Immature natural killer cell (primary cell): Measurements from ENCODE around the gene UEVLD. TPM values are rescaled to one million over a fixed set of nuclear protein-coding genes. Genes with fewer than 3 reads are reported as not detected.

Experiments
- DNase-seq, 3 donors: peaks; one replicate each; pipeline ENCODE4 v3.0.0; 2022; ENCODE audit warnings: mixed read lengths in 1 of 3
- H3K27ac Mint-ChIP-seq, 6 donors: one replicate each; pipeline ENCODE4 v1.8.0; 2020; ENCODE audit warnings: mixed read lengths in 6 of 6, mild to moderate bottlenecking in 5 of 6, inconsistent platforms in 4 of 6, moderate library complexity in 3 of 6
- H3K27me3 Mint-ChIP-seq, 3 donors: one replicate each; pipeline ENCODE4 v1.8.0; 2020 to 2021; ENCODE audit warnings: low read depth in 3 of 3, mild to moderate bottlenecking in 3 of 3, mixed read lengths in 3 of 3, moderate library complexity in 3 of 3, inconsistent platforms in 1 of 3
- H3K36me3 Mint-ChIP-seq, 3 donors: one replicate each; pipeline ENCODE4 v1.8.0; 2020; ENCODE audit warnings: mixed read lengths in 3 of 3, inconsistent platforms in 2 of 3, mild to moderate bottlenecking in 2 of 3
- H3K4me1 Mint-ChIP-seq, 2 donors: one replicate each; pipeline ENCODE4 v1.8.0; 2020; ENCODE audit warnings: inconsistent platforms in 2 of 2, mild to moderate bottlenecking in 2 of 2, mixed read lengths in 2 of 2, moderate library complexity in 1 of 2
- H3K4me3 Mint-ChIP-seq, 5 donors: one replicate each; pipeline ENCODE4 v1.8.0; 2020; ENCODE audit warnings: mild to moderate bottlenecking in 5 of 5, mixed read lengths in 5 of 5, inconsistent platforms in 3 of 5, moderate library complexity in 3 of 5
- H3K9me3 Mint-ChIP-seq, 6 donors: one replicate each; pipeline ENCODE4 v1.8.0; 2020; ENCODE audit warnings: mild to moderate bottlenecking in 6 of 6, mixed read lengths in 6 of 6, inconsistent platforms in 4 of 6, moderate library complexity in 3 of 6
- polyA plus RNA-seq, 3 donors: library from polyadenylated mRNA; unstranded; fragments of 300-500 nt; fragmentation: Illumina TruSeq; gene quantifications; one replicate each; pipeline ENCODE4 v1.2.3, GENCODE V29; 2021

The UEVLD gene
- polyA plus RNA-seq = 10 to 100 TPM; 18.1 to 22.4 (median 20.7) TPM

DNA sequence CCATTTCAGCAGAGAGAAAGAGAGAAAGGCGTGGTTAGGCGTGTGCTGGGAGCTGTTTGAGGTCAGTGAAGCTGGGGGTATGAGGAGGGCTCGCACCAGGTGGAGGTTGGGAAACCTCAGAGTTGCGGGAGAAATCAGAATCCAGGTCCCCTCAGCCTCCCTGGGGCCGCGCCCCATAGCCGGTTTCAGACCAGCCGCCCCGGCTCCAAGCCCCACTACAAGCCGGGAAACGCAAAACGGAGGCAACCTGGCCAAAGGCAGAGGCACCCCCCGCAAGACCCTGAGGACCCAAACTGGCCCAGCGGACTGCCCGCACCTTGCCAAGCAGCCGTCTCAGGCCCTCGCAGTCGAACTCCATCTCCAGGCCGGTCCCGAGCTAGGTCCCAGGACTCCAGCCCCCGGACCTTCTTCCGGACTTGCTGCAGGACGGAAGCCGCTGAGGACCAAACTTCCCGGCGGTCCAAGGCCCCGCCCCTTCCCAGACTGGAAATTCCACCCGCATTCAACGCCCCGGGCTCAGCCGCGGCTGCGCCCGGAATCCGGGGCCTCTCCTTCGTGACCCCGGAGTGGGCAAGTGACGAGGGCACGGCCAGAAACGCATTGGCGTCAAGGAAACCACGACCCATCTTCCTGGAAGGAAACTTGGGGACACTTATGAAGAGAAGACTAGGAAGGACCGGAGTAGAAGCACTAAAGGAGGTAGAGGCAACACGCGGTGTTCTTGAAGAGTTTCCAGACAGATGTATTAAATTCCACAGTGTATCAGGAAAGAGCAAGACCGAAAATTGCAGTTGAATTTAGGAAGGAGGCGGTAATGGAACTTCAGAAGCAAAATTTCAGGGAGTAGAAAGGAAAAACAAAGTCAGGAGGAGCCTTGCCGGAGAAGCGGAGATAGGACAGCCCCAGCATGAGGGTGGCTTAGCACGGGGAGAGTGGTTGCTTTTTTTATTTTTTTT is at the start of gene UEVLD:
Gene UEVLD, minus strand, starts transcription at position 438 of the 956 bp plus-strand sequence. Its CDS starts 80 bp downstream, at position 358.
- DNase-seq = peak; percentile 78
- H3K27ac Mint-ChIP-seq = no peak within 1 kb of the TSS
- H3K4me3 Mint-ChIP-seq = no peak within 1 kb of the TSS

DNA sequence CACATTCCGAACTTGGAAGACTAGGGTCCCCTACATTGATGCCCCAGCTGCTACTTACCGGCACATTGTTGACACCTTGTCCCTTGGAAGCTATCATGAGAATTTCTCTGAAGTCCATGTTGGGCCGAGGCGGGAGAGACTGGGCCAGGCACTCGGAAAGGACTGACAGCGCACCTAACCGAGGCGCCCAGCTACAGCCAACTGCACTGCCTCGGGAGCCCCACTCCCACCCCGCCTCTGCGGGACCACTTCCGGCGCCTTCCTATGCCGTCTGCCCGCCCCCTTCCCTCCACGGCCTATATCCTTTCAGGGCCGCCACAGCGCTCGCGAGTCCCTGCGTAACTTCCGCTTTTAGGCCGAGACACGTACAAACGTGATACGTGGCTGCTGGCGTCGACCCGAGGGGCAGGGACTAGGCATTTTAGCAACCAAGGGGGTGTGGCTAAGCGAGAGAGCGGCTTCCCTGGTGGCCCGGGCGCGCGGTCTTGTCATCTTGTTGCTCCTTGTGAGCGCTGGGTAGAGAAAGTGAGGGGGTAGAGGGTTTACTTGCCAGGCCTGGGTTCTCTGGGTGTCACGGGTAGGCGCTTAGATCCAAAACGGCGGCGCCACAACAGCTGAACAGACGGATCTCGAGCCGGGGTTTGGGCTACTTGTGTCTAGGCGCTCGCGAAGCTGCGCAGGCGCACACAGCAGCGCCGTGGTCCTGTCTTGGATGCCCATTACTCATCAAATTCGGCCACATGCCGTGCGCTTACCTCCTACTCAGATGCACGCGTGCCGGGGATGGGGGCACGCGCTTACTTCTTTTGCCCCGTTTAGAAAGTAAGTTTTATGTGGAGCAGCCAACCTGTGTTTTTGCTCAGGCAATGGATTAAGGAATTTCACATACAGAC is 45.9 kb upstream of the UEVLD start, which contains the start of gene SPTY2D1:
Gene SPTY2D1, minus strand, starts transcription at position 203 of the 893 bp plus-strand sequence. Its CDS starts 85 bp downstream, at position 118.
- H3K9me3 Mint-ChIP-seq = no peaks in the 10 kb centered on the region
- peak within 1 kb of the TSS; percentile 97 to 100 (median 99) for H3K27ac Mint-ChIP-seq
- peaks cover 5 to 15% (median 14%) of the 10 kb centered on the region in 3 donors for H3K27me3 Mint-ChIP-seq
- no peaks in the 10 kb centered on the region for H3K36me3 Mint-ChIP-seq
- H3K4me1 Mint-ChIP-seq = peaks cover 29 to 47% of the 10 kb centered on the region in 2 donors
- H3K4me3 Mint-ChIP-seq = peak within 1 kb of the TSS; percentile 94 to 97 (median 96)
- DNase-seq = peak; percentile 98 to 99 (median 98)

More for the DNA sequence above, at the start of gene UEVLD:
- Mint-ChIP-seq H3K36me3 (no peaks in the 10 kb centered on the region), H3K27me3 (peaks cover 0 to 3% (median 0%) of the 10 kb centered on the region in 3 donors), H3K9me3 (no peaks in the 10 kb centered on the region), H3K4me1 (peaks cover 2 to 10% of the 10 kb centered on the region in 2 donors)

DNA sequence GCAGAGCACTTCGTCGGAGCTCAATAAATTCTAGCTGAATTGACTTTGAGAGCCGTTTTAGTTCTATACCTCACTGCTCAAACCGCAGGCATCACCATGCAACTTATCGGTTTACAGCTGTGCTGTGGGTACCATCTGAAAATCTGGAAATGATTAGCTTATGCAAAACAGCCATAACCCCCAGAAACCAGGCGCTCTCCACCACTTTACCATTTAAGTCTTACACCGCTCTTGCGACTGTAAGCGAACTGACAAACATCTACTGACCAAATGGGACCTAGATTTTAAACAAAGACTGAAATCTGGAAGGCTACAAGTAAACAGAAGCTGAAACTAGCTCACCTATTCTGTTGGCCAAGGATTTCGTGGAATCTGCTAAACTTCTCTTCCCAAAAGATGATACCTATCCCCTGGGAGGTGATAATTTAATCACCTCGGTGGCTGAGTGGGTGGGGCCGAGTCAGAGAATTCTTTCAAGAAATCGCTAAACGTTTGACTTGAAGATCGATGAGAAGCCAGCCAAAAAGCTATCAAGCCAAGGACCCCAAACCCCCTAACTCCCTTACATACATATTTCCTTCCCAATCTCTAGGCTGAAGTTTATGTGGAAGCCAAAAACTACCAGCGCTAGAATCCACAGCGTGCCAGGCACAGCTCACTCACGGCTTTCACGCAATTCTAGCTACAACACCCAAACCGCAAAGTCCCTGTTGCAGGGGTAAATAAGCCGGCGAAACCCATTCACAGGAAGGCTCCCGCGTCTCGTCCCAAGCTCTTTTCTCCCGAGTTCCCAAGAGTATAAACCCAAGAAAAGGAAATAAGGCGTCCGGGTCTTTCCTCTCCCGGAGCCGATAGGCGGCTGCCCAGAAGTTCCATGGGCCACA is 45.0 kb upstream of the UEVLD start:
- H3K9me3 Mint-ChIP-seq = no peaks in the 10 kb centered on the region
- peaks cover 5 to 15% (median 14%) of the 10 kb centered on the region in 3 donors for H3K27me3 Mint-ChIP-seq

DNA sequence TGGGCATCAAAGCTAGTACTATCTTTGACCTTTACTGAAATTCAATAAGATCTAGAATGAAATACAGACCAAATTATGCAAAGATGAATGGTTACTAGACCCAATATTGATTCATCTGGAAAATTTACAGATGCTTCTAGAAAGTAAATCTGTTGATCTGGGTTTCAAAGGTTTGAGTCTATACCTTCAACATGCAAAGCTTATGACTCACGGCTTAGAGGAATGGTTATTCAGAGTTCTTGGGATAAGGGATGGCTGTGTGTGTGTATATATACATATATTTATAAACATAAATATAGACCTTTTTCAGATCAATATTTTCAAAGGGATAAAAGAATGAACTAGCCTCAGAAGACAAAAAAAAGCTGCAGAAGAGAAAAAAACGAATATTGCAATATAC is 44.3 kb upstream of the UEVLD start:
- Mint-ChIP-seq H3K4me1 (peaks cover 38 to 59% of the 10 kb centered on the region in 2 donors), H3K27me3 (peaks cover 5 to 16% (median 15%) of the 10 kb centered on the region in 3 donors), H3K36me3 (no peaks in the 10 kb centered on the region), H3K4me3 (peak overlapping the region; percentile 94 to 97 (median 96)), H3K9me3 (no peaks in the 10 kb centered on the region), H3K27ac (peak overlapping the region in 5 of 6 donors; percentile 97 to 100 (median 99))
- DNase-seq = no peak

More for the DNA sequence above, 45.0 kb upstream of the UEVLD start:
- Mint-ChIP-seq H3K4me1 (peaks cover 34 to 53% of the 10 kb centered on the region in 2 donors), H3K27ac (peak overlapping the region; percentile 97 to 100 (median 99)), H3K4me3 (peak overlapping the region; percentile 94 to 97 (median 96)), H3K36me3 (no peaks in the 10 kb centered on the region)
- DNase-seq = peak in 2 of 3 donors; percentile 9 to 30

DNA sequence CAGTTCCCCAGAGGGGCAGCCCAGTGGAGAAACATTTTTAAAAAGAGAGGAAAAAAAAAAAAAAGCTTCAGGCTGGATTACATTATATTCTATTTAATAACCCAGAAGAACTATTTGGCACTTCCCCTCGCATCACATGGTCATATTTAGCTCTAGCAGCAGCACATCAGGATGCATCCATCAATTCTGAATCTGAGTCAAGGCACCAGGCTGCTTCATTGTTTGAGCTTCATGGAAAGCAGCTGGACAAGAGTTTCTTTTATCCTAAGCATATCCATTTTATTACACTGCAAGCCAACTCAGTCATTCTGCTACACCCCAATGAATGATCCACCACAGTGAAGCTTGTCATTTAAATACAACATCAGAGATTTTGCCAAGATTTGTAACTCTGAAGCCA is 35.6 kb upstream of the UEVLD start:
- Mint-ChIP-seq H3K36me3 (peaks cover 0 to 3% (median 0%) of the 10 kb centered on the region in 3 donors), H3K9me3 (no peaks in the 10 kb centered on the region), H3K4me1 (peaks cover 40 to 81% of the 10 kb centered on the region in 2 donors), H3K27me3 (peaks cover 0 to 3% (median 3%) of the 10 kb centered on the region in 3 donors), H3K27ac (peak overlapping the region in 1 of 6 donors; percentile 6), H3K4me3 (no peak overlapping the region)
- no peak for DNase-seq

DNA sequence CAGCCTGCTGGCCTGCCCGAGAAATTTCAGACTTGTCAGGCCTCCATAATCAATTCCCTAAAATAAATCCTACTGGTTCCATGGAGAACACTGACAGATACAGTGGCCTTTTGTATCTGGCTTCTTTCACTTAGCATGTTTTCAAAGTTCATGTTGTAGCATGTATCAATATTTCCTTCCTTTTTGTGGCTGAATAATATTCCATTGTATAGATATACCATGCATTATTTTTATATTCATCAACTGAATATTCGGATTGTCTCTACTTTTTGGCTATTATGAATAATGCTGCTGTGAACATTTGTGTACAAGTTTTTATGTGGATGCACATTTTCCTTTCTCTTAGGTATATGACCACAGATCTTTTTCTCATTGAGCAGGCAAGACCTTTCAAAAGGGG is 35.2 kb upstream of the UEVLD start:
- Mint-ChIP-seq H3K27ac (peak overlapping the region in 1 of 6 donors; percentile 35), H3K9me3 (no peaks in the 10 kb centered on the region), H3K36me3 (peaks cover 0 to 3% (median 0%) of the 10 kb centered on the region in 3 donors), H3K27me3 (peaks cover 0 to 7% (median 3%) of the 10 kb centered on the region in 3 donors), H3K4me3 (no peak overlapping the region), H3K4me1 (peaks cover 41 to 82% of the 10 kb centered on the region in 2 donors)
- DNase-seq = no peak

DNA sequence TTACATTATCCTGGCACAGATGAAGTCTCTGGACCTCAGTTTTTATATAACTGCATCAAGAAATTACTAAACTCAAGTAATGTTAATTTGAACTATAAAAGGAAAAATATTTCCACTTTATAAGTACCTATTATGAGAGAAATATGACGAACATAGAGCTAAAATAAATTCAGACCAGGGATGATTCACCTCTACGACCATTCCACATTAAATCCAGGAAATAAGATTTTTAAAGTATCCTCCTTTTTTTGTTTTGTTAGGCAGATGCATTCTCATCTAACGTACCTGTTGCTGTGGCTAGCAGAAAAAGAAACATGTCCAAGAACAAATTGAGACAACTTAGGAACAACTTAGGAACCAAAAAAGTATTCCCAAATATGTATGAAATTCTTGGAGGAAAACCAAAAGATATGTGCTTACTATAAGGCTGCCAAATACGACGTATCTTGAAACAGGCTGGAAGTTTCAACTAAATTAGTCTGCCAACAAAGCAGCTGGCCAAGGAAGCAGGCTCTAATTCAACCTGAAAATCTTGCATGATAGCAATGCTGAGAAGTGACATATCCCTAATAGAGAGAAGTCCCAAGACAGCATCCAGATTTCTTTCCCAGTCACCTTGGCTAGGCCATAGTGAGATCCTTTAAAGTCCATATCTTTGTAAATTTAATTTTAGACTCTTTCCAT is 29.9 kb upstream of the UEVLD start:
- peaks cover 10 to 20% (median 14%) of the 10 kb centered on the region in 3 donors for H3K36me3 Mint-ChIP-seq
- peaks cover 48 to 80% of the 10 kb centered on the region in 2 donors for H3K4me1 Mint-ChIP-seq
- H3K27ac Mint-ChIP-seq = peak overlapping the region; percentile 68 to 96 (median 90)
- DNase-seq = no peak
- H3K9me3 Mint-ChIP-seq = no peaks in the 10 kb centered on the region
- H3K4me3 Mint-ChIP-seq = peak overlapping the region; percentile 77 to 89 (median 84)
- H3K27me3 Mint-ChIP-seq = peaks cover 0 to 9% (median 6%) of the 10 kb centered on the region in 3 donors

DNA sequence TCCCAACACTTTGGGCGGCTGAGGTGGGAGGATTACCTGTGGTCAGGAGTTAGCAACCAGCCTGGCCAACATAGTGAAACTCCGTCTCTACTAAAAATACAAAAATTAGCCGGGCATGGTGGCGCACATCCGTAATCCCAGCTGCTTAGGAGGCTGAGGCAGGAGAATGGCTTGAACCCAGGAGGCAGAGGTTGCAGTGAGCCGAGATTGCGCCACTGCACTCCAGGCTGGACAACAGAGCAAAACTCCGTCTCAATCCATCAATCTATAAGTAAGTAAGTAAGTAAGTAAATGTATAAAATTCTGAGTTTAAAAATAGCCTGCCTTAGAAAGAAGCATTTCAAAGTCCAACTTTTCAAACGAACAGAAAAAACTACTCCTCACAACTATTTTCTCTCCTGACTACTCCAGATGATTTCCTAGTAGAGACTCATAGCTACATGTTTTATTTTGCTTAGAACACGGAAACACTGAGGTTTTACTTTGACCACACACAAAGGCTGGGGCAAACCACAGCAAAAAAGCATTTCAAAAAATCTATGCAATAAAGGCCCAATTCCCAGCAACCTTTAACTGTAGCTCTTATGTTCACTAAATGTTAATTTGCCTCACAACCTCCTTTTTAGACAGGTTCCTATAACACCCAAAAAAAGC is 29.3 kb upstream of the UEVLD start:
- peak overlapping the region; percentile 77 to 89 (median 84) for H3K4me3 Mint-ChIP-seq
- DNase-seq = peak; percentile 47 to 58 (median 53)
- H3K9me3 Mint-ChIP-seq = no peaks in the 10 kb centered on the region
- H3K27ac Mint-ChIP-seq = peak overlapping the region; percentile 68 to 96 (median 90)
- H3K4me1 Mint-ChIP-seq = peaks cover 50 to 79% of the 10 kb centered on the region in 2 donors
- peaks cover 14 to 25% (median 16%) of the 10 kb centered on the region in 3 donors for H3K36me3 Mint-ChIP-seq
- H3K27me3 Mint-ChIP-seq = peaks cover 0 to 9% (median 6%) of the 10 kb centered on the region in 3 donors

DNA sequence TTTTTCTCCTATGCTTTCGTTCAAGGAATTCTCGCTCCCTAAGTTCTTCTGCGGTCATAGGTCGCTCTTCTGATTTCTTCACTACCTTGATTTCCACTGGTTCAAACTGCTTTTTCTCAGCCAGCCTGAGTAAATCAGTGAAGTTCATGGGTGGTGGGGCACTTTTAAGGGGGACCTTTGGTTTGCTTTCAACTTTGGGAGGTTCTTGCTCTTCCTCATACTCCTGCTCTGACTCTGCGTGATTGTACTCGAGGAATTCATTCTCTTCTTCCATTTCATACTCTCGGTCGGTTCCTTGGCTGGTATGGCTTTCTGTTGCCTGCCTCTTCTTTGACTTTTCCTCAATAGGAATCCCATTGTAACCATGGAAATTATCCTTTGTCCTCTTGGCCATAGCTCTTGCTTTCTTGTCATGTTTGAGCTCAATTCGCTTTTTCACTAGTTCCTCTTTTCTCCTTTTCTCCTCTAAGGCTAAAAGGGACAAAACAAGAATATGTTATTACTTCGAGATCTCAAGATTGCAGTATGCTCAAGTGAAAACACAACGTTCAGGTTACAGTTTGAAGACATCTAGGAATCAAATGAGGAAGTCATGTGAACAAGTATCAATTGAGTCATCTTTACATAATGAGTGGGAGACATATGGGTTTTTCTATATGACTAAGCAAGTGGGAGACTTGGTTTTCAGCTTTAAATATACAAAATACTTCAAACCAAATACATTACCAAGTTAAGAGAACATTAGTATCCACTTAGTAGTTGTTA is 27.3 kb upstream of the UEVLD start:
- no peak for DNase-seq
- H3K4me3 Mint-ChIP-seq = peak overlapping the region in 1 of 5 donors; percentile 9
- H3K27me3 Mint-ChIP-seq = peaks cover 0 to 8% (median 7%) of the 10 kb centered on the region in 3 donors
- peaks cover 14 to 32% (median 19%) of the 10 kb centered on the region in 3 donors for H3K36me3 Mint-ChIP-seq
- peaks cover 39 to 60% of the 10 kb centered on the region in 2 donors for H3K4me1 Mint-ChIP-seq
- peak overlapping the region in 3 of 6 donors; percentile 3 to 89 (median 80) for H3K27ac Mint-ChIP-seq
- H3K9me3 Mint-ChIP-seq = no peaks in the 10 kb centered on the region

DNA sequence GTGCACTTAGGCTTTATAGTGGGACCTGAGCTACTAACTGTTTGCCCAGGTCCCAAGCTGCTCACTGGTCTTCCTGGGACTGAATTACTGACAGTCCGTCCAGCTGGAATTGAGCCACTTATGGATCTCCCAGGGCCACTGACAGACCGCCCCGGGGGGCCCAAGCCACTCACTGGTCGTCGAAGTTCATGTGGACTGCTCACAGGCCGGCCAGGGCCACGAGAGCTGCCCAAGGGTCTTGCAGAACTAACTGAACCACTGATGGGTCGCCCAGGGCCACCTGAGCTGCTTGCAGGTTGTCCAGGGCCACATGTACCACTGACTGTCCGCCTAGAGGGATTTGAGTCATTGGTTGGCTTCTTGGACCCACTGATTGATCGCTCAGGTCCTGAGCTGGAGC is 26.1 kb upstream of the UEVLD start:
- no peak for DNase-seq
- no peak overlapping the region for H3K27ac Mint-ChIP-seq
- H3K4me1 Mint-ChIP-seq = peaks cover 39 to 55% of the 10 kb centered on the region in 2 donors
- H3K4me3 Mint-ChIP-seq = no peak overlapping the region
- H3K9me3 Mint-ChIP-seq = no peaks in the 10 kb centered on the region
- peaks cover 0 to 7% (median 7%) of the 10 kb centered on the region in 3 donors for H3K27me3 Mint-ChIP-seq
- peaks cover 18 to 42% (median 22%) of the 10 kb centered on the region in 3 donors for H3K36me3 Mint-ChIP-seq

DNA sequence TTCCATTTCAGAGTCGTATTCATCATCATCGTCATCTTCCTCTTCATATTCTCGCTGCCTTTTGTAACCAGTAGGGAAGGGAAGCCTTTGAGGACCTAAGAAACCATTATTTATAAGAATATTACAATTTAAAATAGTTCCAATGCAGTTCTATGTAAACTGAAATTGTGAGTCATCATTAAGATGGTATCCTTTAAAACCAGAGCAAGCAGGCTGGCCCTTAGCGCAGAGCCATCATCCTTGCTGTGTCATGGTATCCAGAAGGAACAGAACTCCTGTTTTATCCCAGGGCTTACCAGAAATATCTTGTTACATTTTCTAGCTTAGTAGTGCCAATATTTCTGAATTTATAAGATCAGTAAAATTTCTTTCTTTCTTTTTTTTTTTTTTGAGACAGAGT is 23.9 kb upstream of the UEVLD start:
- no peak overlapping the region for H3K4me3 Mint-ChIP-seq
- no peak for DNase-seq
- H3K4me1 Mint-ChIP-seq = peaks cover 20 to 34% of the 10 kb centered on the region in 2 donors
- peaks cover 0 to 4% (median 3%) of the 10 kb centered on the region in 3 donors for H3K27me3 Mint-ChIP-seq
- no peaks in the 10 kb centered on the region for H3K9me3 Mint-ChIP-seq
- peaks cover 21 to 51% (median 24%) of the 10 kb centered on the region in 3 donors for H3K36me3 Mint-ChIP-seq
- H3K27ac Mint-ChIP-seq = no peak overlapping the region
